ENCODE results near the gene BNIP3. TPM values are rescaled to one million over a fixed set of nuclear protein-coding genes. Genes with fewer than 3 reads are reported as not detected.
A peak's percentile ranks its signal among the peaks of the same experiment; 100 is the strongest.

BNIP3 gene
- total RNA-seq, 2 donors from 2014 or later = 12.7 to 22.0 TPM

- H3K36me3 Mint-ChIP-seq (ENCODE audit: low read depth) = peaks cover 6% of the 10 kb centered on the region
- peaks cover 2% of the 10 kb centered on the region for H3K4me1 Mint-ChIP-seq
- no peak for DNase-seq
- peak overlapping the region; percentile 45 for H3K4me3 Mint-ChIP-seq
- H3K27me3 Mint-ChIP-seq = no peaks in the 10 kb centered on the region
- no peaks in the 10 kb centered on the region for H3K9me3 ChIP-seq (ENCODE audit: control insufficient read depth, low read length, poor library complexity, severe bottlenecking)
- ATAC-seq = no peak
- H3K27ac Mint-ChIP-seq = peak overlapping the region; percentile 47
Observed at GRCh38 chr10:131947631-131948347, 33.9 kb downstream of the BNIP3 start.

- DNase-seq (no peak), ATAC-seq (no peak)
- H3K9me3 ChIP-seq (ENCODE audit: control insufficient read depth, low read length, poor library complexity, severe bottlenecking) = no peaks in the 10 kb centered on the region
- Mint-ChIP-seq H3K4me1 (peaks cover 2% of the 10 kb centered on the region), H3K27me3 (no peaks in the 10 kb centered on the region), H3K4me3 (no peak overlapping the region), H3K36me3 (ENCODE audit: low read depth) (peaks cover 6% of the 10 kb centered on the region), H3K27ac (peak overlapping the region; percentile 47)
Observed at GRCh38 chr10:131946880-131947279, 34.8 kb downstream of the BNIP3 start.

- H3K4me3 Mint-ChIP-seq = no peak overlapping the region
- H3K36me3 Mint-ChIP-seq (ENCODE audit: low read depth) = peaks cover 6% of the 10 kb centered on the region
- H3K27ac Mint-ChIP-seq = no peak overlapping the region
- H3K4me1 Mint-ChIP-seq = peaks cover 2% of the 10 kb centered on the region
- DNase-seq (no peak), ATAC-seq (no peak)
- no peaks in the 10 kb centered on the region for H3K9me3 ChIP-seq (ENCODE audit: control insufficient read depth, low read length, poor library complexity, severe bottlenecking)
- H3K27me3 Mint-ChIP-seq = no peaks in the 10 kb centered on the region
Observed at GRCh38 chr10:131946321-131946751, 35.4 kb downstream of the BNIP3 start.

GRCh38 chr10:131944976-131945695 is 36.6 kb downstream of the BNIP3 start:
- H3K4me1 Mint-ChIP-seq = no peaks in the 10 kb centered on the region
- H3K36me3 Mint-ChIP-seq (ENCODE audit: low read depth) = peaks cover 6% of the 10 kb centered on the region
- no peaks in the 10 kb centered on the region for H3K27me3 Mint-ChIP-seq
- H3K27ac Mint-ChIP-seq = peak overlapping the region; percentile 37
- ATAC-seq (no peak), DNase-seq (no peak)
- no peaks in the 10 kb centered on the region for H3K9me3 ChIP-seq (ENCODE audit: control insufficient read depth, low read length, poor library complexity, severe bottlenecking)
- no peak overlapping the region for H3K4me3 Mint-ChIP-seq

GRCh38 chr10:131944412-131944811 is 37.3 kb downstream of the BNIP3 start:
- H3K27ac Mint-ChIP-seq = peak overlapping the region; percentile 37
- no peak for DNase-seq
- no peaks in the 10 kb centered on the region for H3K27me3 Mint-ChIP-seq
- ATAC-seq = no peak
- H3K9me3 ChIP-seq (ENCODE audit: control insufficient read depth, low read length, poor library complexity, severe bottlenecking) = no peaks in the 10 kb centered on the region
- H3K4me3 Mint-ChIP-seq = no peak overlapping the region
- peaks cover 6% of the 10 kb centered on the region for H3K36me3 Mint-ChIP-seq (ENCODE audit: low read depth)
- H3K4me1 Mint-ChIP-seq = no peaks in the 10 kb centered on the region

GRCh38 chr10:131943021-131943814 is 38.5 kb downstream of the BNIP3 start:
- Mint-ChIP-seq H3K27me3 (no peaks in the 10 kb centered on the region), H3K4me1 (no peaks in the 10 kb centered on the region), H3K4me3 (no peak overlapping the region), H3K36me3 (ENCODE audit: low read depth) (peaks cover 6% of the 10 kb centered on the region), H3K27ac (no peak overlapping the region)
- ATAC-seq (peak; percentile 66), DNase-seq (no peak)
- H3K9me3 ChIP-seq (ENCODE audit: control insufficient read depth, low read length, poor library complexity, severe bottlenecking) = no peaks in the 10 kb centered on the region

GRCh38 chr10:131942455-131942854 is 39.3 kb downstream of the BNIP3 start:
- H3K27ac Mint-ChIP-seq = no peak overlapping the region
- H3K27me3 Mint-ChIP-seq = no peaks in the 10 kb centered on the region
- H3K4me3 Mint-ChIP-seq = no peak overlapping the region
- peaks cover 6% of the 10 kb centered on the region for H3K36me3 Mint-ChIP-seq (ENCODE audit: low read depth)
- H3K4me1 Mint-ChIP-seq = no peaks in the 10 kb centered on the region
- H3K9me3 ChIP-seq (ENCODE audit: control insufficient read depth, low read length, poor library complexity, severe bottlenecking) = no peaks in the 10 kb centered on the region
- DNase-seq = no peak
- no peak for ATAC-seq

- peaks cover 5% of the 10 kb centered on the region for H3K36me3 Mint-ChIP-seq (ENCODE audit: low read depth)
- H3K27ac Mint-ChIP-seq = no peak overlapping the region
Observed at GRCh38 chr10:131938681-131939080, 43.0 kb downstream of the BNIP3 start.

GRCh38 chr10:131937836-131938235 is 43.9 kb downstream of the BNIP3 start:
- Mint-ChIP-seq H3K4me3 (no peak overlapping the region), H3K27me3 (no peaks in the 10 kb centered on the region), H3K36me3 (ENCODE audit: low read depth) (peaks cover 5% of the 10 kb centered on the region), H3K4me1 (peaks cover 14% of the 10 kb centered on the region), H3K27ac (peak overlapping the region; percentile 37)
- no peaks in the 10 kb centered on the region for H3K9me3 ChIP-seq (ENCODE audit: control insufficient read depth, low read length, poor library complexity, severe bottlenecking)
- DNase-seq (no peak), ATAC-seq (no peak)

More at GRCh38 chr10:131938681-131939080, 43.0 kb downstream of the BNIP3 start:
- peaks cover 12% of the 10 kb centered on the region for H3K4me1 Mint-ChIP-seq
- no peak for DNase-seq
- H3K4me3 Mint-ChIP-seq = no peak overlapping the region
- no peaks in the 10 kb centered on the region for H3K27me3 Mint-ChIP-seq
- no peaks in the 10 kb centered on the region for H3K9me3 ChIP-seq (ENCODE audit: control insufficient read depth, low read length, poor library complexity, severe bottlenecking)
- ATAC-seq = no peak

- no peak overlapping the region for H3K4me3 Mint-ChIP-seq
- H3K36me3 Mint-ChIP-seq (ENCODE audit: low read depth) = peaks cover 5% of the 10 kb centered on the region
- DNase-seq (no peak), ATAC-seq (no peak)
- H3K27ac Mint-ChIP-seq = peak overlapping the region; percentile 62
- peaks cover 14% of the 10 kb centered on the region for H3K4me1 Mint-ChIP-seq
- no peaks in the 10 kb centered on the region for H3K27me3 Mint-ChIP-seq
- H3K9me3 ChIP-seq (ENCODE audit: control insufficient read depth, low read length, poor library complexity, severe bottlenecking) = no peaks in the 10 kb centered on the region
Observed at GRCh38 chr10:131936736-131937135, 45.0 kb downstream of the BNIP3 start.

- Mint-ChIP-seq H3K36me3 (ENCODE audit: low read depth) (peaks cover 5% of the 10 kb centered on the region), H3K4me1 (peaks cover 14% of the 10 kb centered on the region), H3K27ac (peak overlapping the region; percentile 62), H3K27me3 (no peaks in the 10 kb centered on the region), H3K4me3 (no peak overlapping the region)
- DNase-seq = no peak
- H3K9me3 ChIP-seq (ENCODE audit: control insufficient read depth, low read length, poor library complexity, severe bottlenecking) = no peaks in the 10 kb centered on the region
- no peak for ATAC-seq
Observed at GRCh38 chr10:131936294-131936693, 45.4 kb downstream of the BNIP3 start.

- DNase-seq (no peak), ATAC-seq (no peak)
- H3K36me3 Mint-ChIP-seq (ENCODE audit: low read depth) = peaks cover 9% of the 10 kb centered on the region
- H3K4me3 Mint-ChIP-seq = no peak overlapping the region
- no peaks in the 10 kb centered on the region for H3K9me3 ChIP-seq (ENCODE audit: control insufficient read depth, low read length, poor library complexity, severe bottlenecking)
- no peaks in the 10 kb centered on the region for H3K27me3 Mint-ChIP-seq
- H3K27ac Mint-ChIP-seq = peak overlapping the region; percentile 69
- H3K4me1 Mint-ChIP-seq = peaks cover 21% of the 10 kb centered on the region
Observed at GRCh38 chr10:131935260-131935659, 46.5 kb downstream of the BNIP3 start.

GRCh38 chr10:131934769-131935168 is 47.0 kb downstream of the BNIP3 start:
- ATAC-seq = no peak
- H3K4me3 Mint-ChIP-seq = peak overlapping the region; percentile 33
- H3K9me3 ChIP-seq (ENCODE audit: control insufficient read depth, low read length, poor library complexity, severe bottlenecking) = no peaks in the 10 kb centered on the region
- no peak for DNase-seq
- H3K27ac Mint-ChIP-seq = peak overlapping the region; percentile 69
- peaks cover 9% of the 10 kb centered on the region for H3K36me3 Mint-ChIP-seq (ENCODE audit: low read depth)
- H3K27me3 Mint-ChIP-seq = no peaks in the 10 kb centered on the region
- H3K4me1 Mint-ChIP-seq = peaks cover 26% of the 10 kb centered on the region
